ENCODE data around the gene OSGEP. TPM values are rescaled to one million over a fixed set of nuclear protein-coding genes. Genes with fewer than 3 reads are reported as not detected.
A peak's percentile ranks its signal among the peaks of the same experiment; 100 is the strongest.

OSGEP gene
- total RNA-seq, 1 donor from 2014 or later: 46.1 TPM

- Mint-ChIP-seq H3K4me1 (ENCODE audit: unreplicated experiment) (peaks cover 11% of the 10 kb centered on the region), H3K9me3 (ENCODE audit: unreplicated experiment) (no peaks in the 10 kb centered on the region), H3K36me3 (ENCODE audit: low read depth, unreplicated experiment) (peaks cover 3% of the 10 kb centered on the region), H3K27me3 (ENCODE audit: unreplicated experiment) (peaks cover 4% of the 10 kb centered on the region), H3K27ac (ENCODE audit: unreplicated experiment) (no peak overlapping the region), H3K4me3 (ENCODE audit: unreplicated experiment) (no peak overlapping the region)
- DNase-seq (ENCODE audit: low spot score): peak; percentile 50
- TF ChIP-seq, protein P1, sequence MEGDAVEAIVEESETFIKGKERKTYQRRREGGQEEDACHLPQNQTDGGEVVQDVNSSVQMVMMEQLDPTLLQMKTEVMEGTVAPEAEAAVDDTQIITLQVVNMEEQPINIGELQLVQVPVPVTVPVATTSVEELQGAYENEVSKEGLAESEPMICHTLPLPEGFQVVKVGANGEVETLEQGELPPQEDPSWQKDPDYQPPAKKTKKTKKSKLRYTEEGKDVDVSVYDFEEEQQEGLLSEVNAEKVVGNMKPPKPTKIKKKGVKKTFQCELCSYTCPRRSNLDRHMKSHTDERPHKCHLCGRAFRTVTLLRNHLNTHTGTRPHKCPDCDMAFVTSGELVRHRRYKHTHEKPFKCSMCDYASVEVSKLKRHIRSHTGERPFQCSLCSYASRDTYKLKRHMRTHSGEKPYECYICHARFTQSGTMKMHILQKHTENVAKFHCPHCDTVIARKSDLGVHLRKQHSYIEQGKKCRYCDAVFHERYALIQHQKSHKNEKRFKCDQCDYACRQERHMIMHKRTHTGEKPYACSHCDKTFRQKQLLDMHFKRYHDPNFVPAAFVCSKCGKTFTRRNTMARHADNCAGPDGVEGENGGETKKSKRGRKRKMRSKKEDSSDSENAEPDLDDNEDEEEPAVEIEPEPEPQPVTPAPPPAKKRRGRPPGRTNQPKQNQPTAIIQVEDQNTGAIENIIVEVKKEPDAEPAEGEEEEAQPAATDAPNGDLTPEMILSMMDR (IDR thresholded peaks at IDR 0.05; ENCODE audit: unreplicated experiment): peak; percentile 65
Measured at GRCh38 chr14:20415782-20416206, 38.8 kb downstream of the OSGEP start.

DNA sequence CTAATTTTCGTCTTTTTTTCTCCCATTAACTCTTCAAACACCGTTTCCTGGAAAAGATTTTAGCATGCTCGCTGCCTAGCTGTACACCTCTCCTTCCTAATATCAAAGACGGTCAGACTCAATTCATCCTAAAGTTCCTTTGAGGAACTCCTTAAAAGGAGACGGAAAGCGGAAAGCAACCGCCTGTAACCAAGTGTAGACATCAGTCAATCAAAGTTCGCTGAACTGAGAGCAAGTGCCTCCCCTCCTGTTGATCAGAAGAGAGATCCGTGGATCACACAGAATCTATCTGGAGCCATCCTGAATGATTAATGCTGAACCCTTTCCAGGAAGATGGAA is 40.9 kb downstream of the OSGEP start:
- H3K27me3 Mint-ChIP-seq (ENCODE audit: unreplicated experiment): peaks cover 4% of the 10 kb centered on the region
- peaks cover 10% of the 10 kb centered on the region for H3K36me3 Mint-ChIP-seq (ENCODE audit: low read depth, unreplicated experiment)
- H3K27ac Mint-ChIP-seq (ENCODE audit: unreplicated experiment): peak overlapping the region; percentile 96
- H3K9me3 Mint-ChIP-seq (ENCODE audit: unreplicated experiment): no peaks in the 10 kb centered on the region
- no peak for DNase-seq (ENCODE audit: low spot score)
- TF ChIP-seq, protein P1 (IDR thresholded peaks at IDR 0.05; ENCODE audit: unreplicated experiment): no peak
- H3K4me1 Mint-ChIP-seq (ENCODE audit: unreplicated experiment): peaks cover 11% of the 10 kb centered on the region
- H3K4me3 Mint-ChIP-seq (ENCODE audit: unreplicated experiment): peak overlapping the region; percentile 97

GRCh38 chr14:20412876-20413743 is 41.5 kb downstream of the OSGEP start, which contains the start of gene TEP1:
TSS of gene TEP1 (minus strand) at chr14:20413501. CDS start at chr14:20408439, 5,062 bp downstream.
- H3K4me3 Mint-ChIP-seq (ENCODE audit: unreplicated experiment): peak within 1 kb of the TSS; percentile 97
- peaks cover 11% of the 10 kb centered on the region for H3K4me1 Mint-ChIP-seq (ENCODE audit: unreplicated experiment)
- DNase-seq (ENCODE audit: low spot score): peak; percentile 80
- H3K9me3 Mint-ChIP-seq (ENCODE audit: unreplicated experiment): no peaks in the 10 kb centered on the region
- TF ChIP-seq, protein P1 (IDR thresholded peaks at IDR 0.05; ENCODE audit: unreplicated experiment): no peak
- H3K27me3 Mint-ChIP-seq (ENCODE audit: unreplicated experiment): peaks cover 4% of the 10 kb centered on the region
- peaks cover 13% of the 10 kb centered on the region for H3K36me3 Mint-ChIP-seq (ENCODE audit: low read depth, unreplicated experiment)
- peak within 1 kb of the TSS; percentile 96 for H3K27ac Mint-ChIP-seq (ENCODE audit: unreplicated experiment)

DNA sequence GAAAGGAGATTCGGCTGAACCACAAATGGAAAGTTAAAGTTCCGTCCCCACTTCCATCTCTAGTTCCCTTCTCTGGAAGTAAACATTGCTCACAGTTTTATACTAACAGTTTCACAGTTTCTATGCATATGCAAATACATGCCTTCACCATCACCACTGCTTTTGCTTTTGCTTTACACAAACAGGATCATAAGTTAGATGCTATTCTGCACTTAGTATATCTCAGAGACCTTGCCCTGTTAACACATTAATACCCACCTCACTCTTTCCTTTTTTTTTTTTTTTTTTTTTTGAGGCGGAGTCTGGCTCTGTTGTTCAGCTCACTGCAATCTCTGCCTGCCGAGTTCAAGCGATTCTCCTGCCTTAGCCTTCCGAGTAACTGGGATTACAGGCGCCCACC is 42.2 kb downstream of the OSGEP start:
- H3K4me3 Mint-ChIP-seq (ENCODE audit: unreplicated experiment): peak overlapping the region; percentile 97
- H3K9me3 Mint-ChIP-seq (ENCODE audit: unreplicated experiment): no peaks in the 10 kb centered on the region
- H3K36me3 Mint-ChIP-seq (ENCODE audit: low read depth, unreplicated experiment): peaks cover 18% of the 10 kb centered on the region
- TF ChIP-seq, protein P1 (IDR thresholded peaks at IDR 0.05; ENCODE audit: unreplicated experiment): no peak
- peaks cover 4% of the 10 kb centered on the region for H3K27me3 Mint-ChIP-seq (ENCODE audit: unreplicated experiment)
- DNase-seq (ENCODE audit: low spot score): no peak
- H3K4me1 Mint-ChIP-seq (ENCODE audit: unreplicated experiment): peaks cover 11% of the 10 kb centered on the region
- peak overlapping the region; percentile 96 for H3K27ac Mint-ChIP-seq (ENCODE audit: unreplicated experiment)

DNA sequence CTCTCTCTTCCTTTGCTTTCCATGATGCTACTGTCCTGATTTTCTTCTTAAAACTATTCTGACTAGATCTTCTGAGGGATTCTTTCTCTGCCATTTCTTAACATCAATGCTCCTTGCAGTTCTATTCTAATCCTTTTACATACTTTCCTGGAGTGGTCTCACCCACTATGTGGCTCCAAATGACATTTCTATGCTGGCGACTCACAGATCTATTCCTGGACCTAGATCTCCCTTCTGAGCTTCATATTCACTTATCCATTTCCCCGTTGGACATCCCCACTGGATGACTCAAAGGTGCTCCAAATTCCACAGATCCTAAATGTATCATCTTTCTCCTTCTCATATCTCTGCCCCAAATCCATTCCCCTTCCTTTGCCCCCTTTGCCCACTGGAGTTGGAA is 45.4 kb downstream of the OSGEP start:
- Mint-ChIP-seq H3K27ac (ENCODE audit: unreplicated experiment) (no peak overlapping the region), H3K4me3 (ENCODE audit: unreplicated experiment) (no peak overlapping the region), H3K9me3 (ENCODE audit: unreplicated experiment) (no peaks in the 10 kb centered on the region), H3K36me3 (ENCODE audit: low read depth, unreplicated experiment) (peaks cover 42% of the 10 kb centered on the region), H3K4me1 (ENCODE audit: unreplicated experiment) (peaks cover 7% of the 10 kb centered on the region), H3K27me3 (ENCODE audit: unreplicated experiment) (peaks cover 6% of the 10 kb centered on the region)
- no peak for DNase-seq (ENCODE audit: low spot score)
- TF ChIP-seq, protein P1 (IDR thresholded peaks at IDR 0.05; ENCODE audit: unreplicated experiment): no peak
